Progenitor cell of endocrine pancreas (in vitro differentiated cells): Measurements from ENCODE around the gene C5AR1. TPM values are rescaled to one million over a fixed set of nuclear protein-coding genes. Genes with fewer than 3 reads are reported as not detected.

Source experiments
- DNase-seq: peaks from one replicate; pipeline ENCODE4 v3.0.0; 2021; ENCODE audit warnings: low spot score; ENCODE audit not compliant: unreplicated experiment
- H3K27ac Mint-ChIP-seq: 2 replicates; pipeline ENCODE4 v1.8.0; 2021; ENCODE audit warnings: mild to moderate bottlenecking, moderate library complexity, mixed read lengths
- H3K27me3 Mint-ChIP-seq: 2 replicates; pipeline ENCODE4 v1.8.0; 2021; ENCODE audit warnings: mixed read lengths
- H3K36me3 Mint-ChIP-seq: 2 replicates; pipeline ENCODE4 v1.8.0; 2022; ENCODE audit warnings: mixed read lengths; ENCODE audit not compliant: insufficient read depth
- H3K4me1 Mint-ChIP-seq: 2 replicates; pipeline ENCODE4 v1.8.0; 2021; ENCODE audit warnings: low read depth, mixed read lengths
- H3K4me3 Mint-ChIP-seq: 2 replicates; pipeline ENCODE4 v1.8.0; 2021; ENCODE audit warnings: low read depth, mild to moderate bottlenecking, moderate library complexity, mixed read lengths
- H3K9me3 Mint-ChIP-seq: 2 replicates; pipeline ENCODE4 v1.8.0; 2021; ENCODE audit warnings: low read depth, mixed read lengths
- CTCF ChIP-seq: fragments of 200-600 bp; sonication (generic); IDR thresholded peaks from one replicate; pipeline ENCODE4 v1.5.0; 2021; ENCODE audit warnings: antibody characterized with exemption, mild to moderate bottlenecking; ENCODE audit not compliant: unreplicated experiment
- total RNA-seq: library from RNA; stranded (reverse); gene quantifications from 2 replicates; pipeline ENCODE4 v1.2.1, GENCODE V29; 2021

The C5AR1 gene
- total RNA-seq, 1 donor from 2014 or later, result 2.4 TPM

GRCh38 chr19:47315125-47315821 is 5.6 kb downstream of the C5AR1 start:
- Mint-ChIP-seq H3K27ac (no peak overlapping the region), H3K4me3 (no peak overlapping the region), H3K4me1 (no peaks in the 10 kb centered on the region), H3K36me3 (no peaks in the 10 kb centered on the region), H3K9me3 (no peaks in the 10 kb centered on the region), H3K27me3 (peaks cover 19% of the 10 kb centered on the region)
- DNase-seq, result no peak
- no peak for TF ChIP-seq CTCF

- no peak for TF ChIP-seq CTCF
- H3K4me1 Mint-ChIP-seq, result no peaks in the 10 kb centered on the region
- H3K9me3 Mint-ChIP-seq, result no peaks in the 10 kb centered on the region
- peaks cover 18% of the 10 kb centered on the region for H3K27me3 Mint-ChIP-seq
- no peaks in the 10 kb centered on the region for H3K36me3 Mint-ChIP-seq
- no peak overlapping the region for H3K27ac Mint-ChIP-seq
- no peak overlapping the region for H3K4me3 Mint-ChIP-seq
- no peak for DNase-seq
Measured at GRCh38 chr19:47316513-47316912, 6.9 kb downstream of the C5AR1 start.

- H3K4me3 Mint-ChIP-seq, result no peak overlapping the region
- H3K27ac Mint-ChIP-seq, result no peak overlapping the region
- no peaks in the 10 kb centered on the region for H3K4me1 Mint-ChIP-seq
- DNase-seq, result no peak
- H3K36me3 Mint-ChIP-seq, result no peaks in the 10 kb centered on the region
- TF ChIP-seq CTCF, result no peak
- H3K27me3 Mint-ChIP-seq, result peaks cover 21% of the 10 kb centered on the region
- no peaks in the 10 kb centered on the region for H3K9me3 Mint-ChIP-seq
Measured at GRCh38 chr19:47319923-47320871, 10.5 kb downstream of the C5AR1 start.

- H3K27me3 Mint-ChIP-seq, result peaks cover 12% of the 10 kb centered on the region
- H3K4me3 Mint-ChIP-seq, result no peak overlapping the region
- H3K36me3 Mint-ChIP-seq, result no peaks in the 10 kb centered on the region
- H3K27ac Mint-ChIP-seq, result no peak overlapping the region
- TF ChIP-seq CTCF, result no peak
- no peak for DNase-seq
- no peaks in the 10 kb centered on the region for H3K9me3 Mint-ChIP-seq
- H3K4me1 Mint-ChIP-seq, result no peaks in the 10 kb centered on the region
Measured at GRCh38 chr19:47321630-47322029, 12.0 kb downstream of the C5AR1 start.

GRCh38 chr19:47322058-47322457 is 12.4 kb downstream of the C5AR1 start:
- no peak for DNase-seq
- no peak overlapping the region for H3K27ac Mint-ChIP-seq
- no peaks in the 10 kb centered on the region for H3K4me1 Mint-ChIP-seq
- no peak overlapping the region for H3K4me3 Mint-ChIP-seq
- no peaks in the 10 kb centered on the region for H3K9me3 Mint-ChIP-seq
- H3K27me3 Mint-ChIP-seq, result peaks cover 12% of the 10 kb centered on the region
- H3K36me3 Mint-ChIP-seq, result no peaks in the 10 kb centered on the region
- no peak for TF ChIP-seq CTCF
